K562 (cell line): ENCODE results near the gene OR2T11. TPM values are rescaled to one million over a fixed set of nuclear protein-coding genes. Genes with fewer than 3 reads are reported as not detected.

ENCODE experiments used
- ATAC-seq: fragments of 200-7000 bp; cut with Tn5 transposase; 3 replicates; pipeline ENCODE4 v1.9.1; 2020; ENCODE audit warnings: moderate library complexity
- BruUV-seq: library from RNA; stranded (reverse); fragments of 400-500 nt; replicated peaks from 2 replicates; lab custom pipeline; 2021; lab: Mats Ljungman, UMichigan
- CTCF ChIA-PET: fragments of 300-600 bp; formaldehyde crosslinking; extraction: SDS; loops from one replicate; lab custom pipeline; 2021; ENCODE audit warnings: low intra/inter-chr PET ratio; lab: Yijun Ruan, JAX
- POLR2A ChIA-PET: fragments of 300-600, 350-650 bp; sonication (Branson Sonifier 250); formaldehyde crosslinking; extraction: SDS; loops from one replicate; lab custom pipeline; 2021; ENCODE audit warnings: antibody characterized with exemption, inconsistent platforms; lab: Yijun Ruan, JAX
- DNase-seq, 4 experiments: peaks; one replicate each; pipeline versions ENCODE4 v3.0.0 to v3.0.0-alpha.2; 2011 to 2018; ENCODE audit warnings: low spot score in 3 of 4, mixed read lengths in 3 of 4; ENCODE audit errors: extremely low read depth in 1 of 4
- FAIRE-seq: peaks from 2 replicates; lab custom pipeline; 2011; peaks lifted over from hg19 to GRCh38; lab: Jason Lieb, UNC
- H2AFZ ChIP-seq: 2 replicates; pipeline ENCODE4 v1.6.0; 2011; ENCODE audit warnings: low read depth, low read length, control low read depth, inconsistent platforms
- H3K27ac ChIP-seq: fragments of 200-600 bp; 3 replicates; pipeline ENCODE4 v1.8.0; 2011; ENCODE audit warnings: low read depth, mild to moderate bottlenecking, control low read depth, inconsistent platforms, low read length, moderate library complexity, mixed read lengths; ENCODE audit errors: extremely low read depth
- H3K27me3 ChIP-seq, 2 experiments: fragments of 300-600 bp in 1 of 2; 2 replicates in 1 of 2; 3 replicates in 1 of 2; pipeline versions ENCODE4 v1.6.0 to v1.8.0; 2011; ENCODE audit warnings: inconsistent platforms in 2 of 2, low read length in 2 of 2, mild to moderate bottlenecking in 1 of 2, mixed read lengths in 1 of 2, moderate library complexity in 1 of 2; ENCODE audit not compliant: control insufficient read depth in 2 of 2, insufficient read depth in 2 of 2
- H3K36me3 ChIP-seq: fragments of 300-600 bp; 3 replicates; pipeline ENCODE4 v1.8.0; 2011; ENCODE audit warnings: mild to moderate bottlenecking, low read length, inconsistent platforms; ENCODE audit not compliant: control insufficient read depth, insufficient read depth
- H3K4me1 ChIP-seq, 2 experiments: fragments of 200-600 bp in 1 of 2; replicated peaks in 1 of 2; 2 replicates in 1 of 2; 3 replicates in 1 of 2; pipeline versions ENCODE4 v1.5.1 to v1.8.0; 2011; ENCODE audit warnings: inconsistent platforms in 2 of 2, low read length in 2 of 2, mild to moderate bottlenecking in 1 of 2, mixed read lengths in 1 of 2, moderate library complexity in 1 of 2; ENCODE audit not compliant: control insufficient read depth in 2 of 2, insufficient read depth in 2 of 2
- H3K4me2 ChIP-seq: 2 replicates; pipeline ENCODE4 v1.6.1; 2011; ENCODE audit warnings: low read length, control low read depth, inconsistent platforms, mixed read lengths; ENCODE audit not compliant: insufficient read depth
- H3K4me3 ChIP-seq: fragments of 200-600 bp; sonication (generic), shearing (Covaris generic); 2 replicates; pipeline ENCODE4 v1.5.1; 2016; ENCODE audit warnings: control low read depth, inconsistent platforms
- H3K79me2 ChIP-seq: fragments of 200-600 bp; 3 replicates; pipeline ENCODE4 v1.8.0; 2011; ENCODE audit warnings: low read length, inconsistent platforms; ENCODE audit not compliant: control insufficient read depth, insufficient read depth
- H3K9ac ChIP-seq, 2 experiments: 2 replicates each; pipeline versions ENCODE4 v1.6.0 to v1.6.1; 2011; ENCODE audit warnings: low read depth in 2 of 2, low read length in 2 of 2, control low read depth in 1 of 2, inconsistent platforms in 1 of 2, mild to moderate bottlenecking in 1 of 2, mixed read lengths in 1 of 2; ENCODE audit not compliant: insufficient read depth in 1 of 2
- H3K9me1 ChIP-seq: one replicate; pipeline ENCODE4 v1.6.0; 2011; ENCODE audit warnings: inconsistent platforms, mild to moderate bottlenecking, low read length, moderate library complexity; ENCODE audit not compliant: control insufficient read depth, insufficient read depth
- H3K9me3 ChIP-seq: replicated peaks from 2 replicates; pipeline ENCODE4 v1.5.1; 2011; ENCODE audit warnings: low read depth, low read length, inconsistent platforms; ENCODE audit not compliant: control insufficient read depth, insufficient read depth
- H4K20me1 ChIP-seq: replicated peaks from 2 replicates; pipeline ENCODE4 v1.6.1; 2011; ENCODE audit warnings: low read length, inconsistent platforms, mixed read lengths; ENCODE audit not compliant: control insufficient read depth, insufficient read depth
- CTCF ChIP-seq, 3 experiments: IDR thresholded peaks in 2 of 3; conservative IDR thresholded peaks in 1 of 3; 2 replicates each; pipeline ENCODE4 v1.5.1; 2011 to 2012; ENCODE audit warnings: low read length in 3 of 3, mild to moderate bottlenecking in 3 of 3, control low read depth in 2 of 3, improper control_type of control experiment in 1 of 3, inconsistent platforms in 1 of 3, low read depth in 1 of 3, mixed read lengths in 1 of 3, moderate library complexity in 1 of 3; ENCODE audit not compliant: insufficient read depth in 2 of 3
- NR2C1 ChIP-seq, 2 experiments: fragments of 450-650 bp; IDR thresholded peaks; 2 replicates each; pipeline ENCODE4 v1.6.1; 2017; ENCODE audit warnings: mild to moderate bottlenecking in 2 of 2, antibody characterized with exemption in 1 of 2, inconsistent platforms in 1 of 2, missing compliant biosample characterization in 1 of 2, missing genetic modification characterization in 1 of 2
- RAD21 ChIP-seq, 2 experiments: fragments of 250-450 bp in 1 of 2; fragments of 450-650 bp in 1 of 2; sonication (Bioruptor Pico) in 1 of 2; formaldehyde crosslinking in 1 of 2; IDR thresholded peaks in 1 of 2; conservative IDR thresholded peaks in 1 of 2; 2 replicates each; pipeline versions ENCODE4 v1.4.0 to v1.8.0; 2020 to 2022; ENCODE audit warnings: mild to moderate bottlenecking in 2 of 2, moderate library complexity in 1 of 2
- RFX1 ChIP-seq: fragments of 450-650 bp; IDR thresholded peaks from 2 replicates; pipeline ENCODE4 v1.6.1; 2016; ENCODE audit warnings: mild to moderate bottlenecking, moderate library complexity
- SMC3 ChIP-seq: conservative IDR thresholded peaks from 2 replicates; pipeline ENCODE4 v1.6.1; 2011; ENCODE audit warnings: low read depth, low read length, improper control_type of control experiment; ENCODE audit not compliant: insufficient read depth
- WGBS: fragments of 100-300 bp; shearing (Covaris generic); methylation state at CpG from one replicate; pipeline ENCODE4 v1.1.6; 2016; ENCODE audit warnings: low coverage, mixed read lengths; ENCODE audit not compliant: insufficient coverage; ENCODE audit errors: missing lambda C conversion rate; 5-methylcytosine and 5-hydroxymethylcytosine counted together
- in situ Hi-C: fragments of 300-500 bp; cut with MboI; formaldehyde crosslinking; loops from 4 replicates; pipeline ENCODE4 v1.15.0; 2018; ENCODE audit warnings: inconsistent platforms, mixed read lengths
- intact Hi-C: fragments of 100-400 bp; cut with micrococcal nuclease; formaldehyde crosslinking; loops from 2 replicates; pipeline ENCODE4 v1.14.2; 2022
- polyA plus RNA-seq, 8 experiments: library from polyadenylated mRNA; depleted of rRNA in 4 of 8; stranded (reverse) in 5 of 8; unstranded in 3 of 8; fragments of >200 nt; fragmentation: Nextera tagmentation in 2 of 8; fragmentation: Illumina TruSeq in 1 of 8; extraction: Ambion mirVana in 2 of 8; extraction: Trizol in 1 of 8; gene quantifications; 2 replicates each; pipeline versions ENCODE4 v1.2.1 to v1.2.3, GENCODE V29; 2011 to 2014; ENCODE audit warnings: inconsistent platforms in 1 of 8, missing spikeins in 1 of 8
- total RNA-seq, 7 experiments: library from RNA; depleted of rRNA in 6 of 7; stranded (reverse); fragments of >200 nt in 6 of 7; fragmentation: Illumina TruSeq in 2 of 7; extraction: Trizol in 2 of 7; gene quantifications; 2 replicates each; pipeline versions ENCODE4 v1.2.1 to v1.2.3, GENCODE V29; 2011 to 2021; ENCODE audit warnings: low replicate concordance in 1 of 7

OR2T11 gene
- total and polyA plus RNA-seq, 9 of the 15 experiments (the other 6 are each of a cell fraction or from before 2014, with no cell fraction given): not detected

GRCh38 chr1:248622570-248623001, 12.3 kb downstream of the OR2T11 start:
- Histone ChIP-seq H4K20me1 (no peaks in the 10 kb centered on the region), H3K4me1 (no peaks in the 10 kb centered on the region), H3K9me1 (no peaks in the 10 kb centered on the region), H3K36me3 (no peaks in the 10 kb centered on the region), H2AFZ (no peak overlapping the region), H3K4me3 (no peak overlapping the region), H3K9me3 (no peaks in the 10 kb centered on the region), H3K27me3 (no peaks in the 10 kb centered on the region), H3K27ac (no peak overlapping the region), H3K79me2 (no peaks in the 10 kb centered on the region), H3K4me2 (no peak overlapping the region), H3K9ac (no peak overlapping the region)
- BruUV-seq: no TSS peak
- in situ Hi-C loops: no loop called here
- WGBS: 0% methylated on average over 3 of the region's 4 CpGs
- DNase-seq (peak; percentile 6 to 14 (median 12)), FAIRE-seq (no peak), ATAC-seq (peak; percentile 65; the same call in 2 of the 3 replicates)
- TF ChIP-seq SMC3 (0 out of 2 replicates have a peak, but pooled peaks have one; percentile 14), CTCF (IDR thresholded peaks at IDR 0.05 in 2 of 3, conservative IDR thresholded peaks at IDR 0.05 in 1 of 3; ENCODE audit: insufficient read depth in 2 of 3, low read depth in 1 of 3, low read length in 3 of 3) (peak; percentile 9 to 35 (median 19); a peak in 2 of 6 replicates), RAD21 (CRISPR knock-in tag; conservative IDR thresholded peaks at IDR 0.05 in 1 of 2, IDR thresholded peaks at IDR 0.05 in 1 of 2) (peak; percentile 34 to 63; a peak in 3 of 4 replicates), NR2C1 (IDR thresholded peaks at IDR 0.05) (no peak), NR2C1 (tag; IDR thresholded peaks at IDR 0.05) (no peak), RFX1 (peak; percentile 39)
- ChIA-PET CTCF (no interaction called here), POLR2A (no interaction called here)
- intact Hi-C loops: loop anchor here (1.0 kb wide), 1 partner anchor 185 kb away; no protein-coding TSS in a partner anchor
